Natural killer cell (primary cell): Measurements from ENCODE around the gene RYR3. TPM values are rescaled to one million over a fixed set of nuclear protein-coding genes. Genes with fewer than 3 reads are reported as not detected.
A peak's percentile ranks its signal among the peaks of the same experiment; 100 is the strongest.

ENCODE experiments used
- ATAC-seq, 3 donors: fragments of 150-1000 bp in 2 of 3; fragments of 200-7000 bp in 1 of 3; cut with Tn5 transposase; 1 replicate in 1 of 3; 2 replicates in 2 of 3; pipeline ENCODE4 v1.10.0; 2021; ENCODE audit warnings: mild to moderate bottlenecking in 2 of 3, moderate library complexity in 2 of 3
- DNase-seq, 2 donors: peaks; one replicate each; pipeline versions ENCODE4 v3.0.0 to v3.0.0-alpha.2; 2013 to 2021; ENCODE audit warnings: mixed read lengths in 1 of 2
- H3K27ac ChIP-seq: one replicate; pipeline ENCODE4 v1.5.1; 2013; ENCODE audit warnings: mild to moderate bottlenecking, low read length
- H3K27me3 ChIP-seq: one replicate; pipeline ENCODE4 v1.6.1; 2013; ENCODE audit warnings: low read length; ENCODE audit not compliant: control insufficient read depth, insufficient read depth
- H3K36me3 ChIP-seq: one replicate; pipeline ENCODE4 v1.6.1; 2013; ENCODE audit warnings: low read length; ENCODE audit not compliant: control insufficient read depth, insufficient read depth
- H3K4me1 ChIP-seq: one replicate; pipeline ENCODE4 v1.6.1; 2013; ENCODE audit warnings: low read length; ENCODE audit not compliant: control insufficient read depth, insufficient read depth
- H3K4me3 ChIP-seq: one replicate; pipeline ENCODE4 v1.5.1; 2013; ENCODE audit warnings: low read length
- H3K9me3 ChIP-seq: one replicate; pipeline ENCODE4 v1.6.1; 2013; ENCODE audit warnings: low read length; ENCODE audit not compliant: control insufficient read depth, insufficient read depth
- H3K27ac Mint-ChIP-seq, 2 donors: one replicate each; pipeline ENCODE4 v1.8.0; 2022; ENCODE audit warnings: mild to moderate bottlenecking in 2 of 2, mixed read lengths in 2 of 2, moderate library complexity in 1 of 2
- H3K27me3 Mint-ChIP-seq, 2 donors: one replicate each; pipeline ENCODE4 v1.8.0; 2022; ENCODE audit warnings: low read depth in 2 of 2, mixed read lengths in 2 of 2
- H3K36me3 Mint-ChIP-seq: one replicate; pipeline ENCODE4 v1.8.0; 2022; ENCODE audit warnings: mixed read lengths
- H3K4me1 Mint-ChIP-seq, 2 donors: one replicate each; pipeline ENCODE4 v1.8.0; 2022; ENCODE audit warnings: mixed read lengths in 2 of 2
- H3K4me3 Mint-ChIP-seq: one replicate; pipeline ENCODE4 v1.8.0; 2022; ENCODE audit warnings: mild to moderate bottlenecking, moderate library complexity, mixed read lengths
- H3K9me3 Mint-ChIP-seq, 2 donors: one replicate each; pipeline ENCODE4 v1.8.0; 2022; ENCODE audit warnings: mixed read lengths in 2 of 2
- WGBS: methylation state at CpG from one replicate; pipeline ENCODE4 v1.1.7; 2013; ENCODE audit warnings: missing lambda C conversion rate; ENCODE audit not compliant: insufficient coverage; 5-methylcytosine and 5-hydroxymethylcytosine counted together
- intact Hi-C: fragments of 100-400 bp; cut with micrococcal nuclease; formaldehyde crosslinking; loops from one replicate; pipeline ENCODE4 v1.14.2; 2022
- total RNA-seq, 4 donors: library from RNA; stranded (reverse); fragments of 120-200 nt in 1 of 4; gene quantifications; one replicate each; pipeline versions ENCODE4 v1.2.3 to v1.2.4, GENCODE V29; 2013 to 2022
- TF ChIP-seq, protein P1 (sequence below): fragments of 200-600 bp; IDR thresholded peaks from one replicate; pipeline ENCODE4 v1.8.0; 2022; ENCODE audit warnings: antibody characterized with exemption

Gene RYR3
- total RNA-seq: 1 to 10 TPM in 1 of 3 donors, under 1 TPM in 1, not detected in 1; 0.09 to 6.2 TPM
- total RNA-seq (2013): 0.07 TPM

GRCh38 chr15:33310481-33311311 lies at the start of gene RYR3:
Gene RYR3 (plus strand): TSS chr15:33310967. CDS start chr15:33311046, 79 bp downstream.
- Mint-ChIP-seq H3K36me3 (no peaks in the 10 kb centered on the region), H3K27me3 (peaks cover 34 to 49% of the 10 kb centered on the region in 2 donors), H3K9me3 (no peaks in the 10 kb centered on the region), H3K4me1 (peaks cover 0 to 5% of the 10 kb centered on the region in 2 donors), H3K4me3 (no peak within 1 kb of the TSS), H3K27ac (no peak within 1 kb of the TSS)
- Histone ChIP-seq H3K27ac (no peak within 1 kb of the TSS), H3K36me3 (no peaks in the 10 kb centered on the region), H3K9me3 (no peaks in the 10 kb centered on the region), H3K4me1 (no peaks in the 10 kb centered on the region), H3K4me3 (no peak within 1 kb of the TSS), H3K27me3 (peaks cover 8% of the 10 kb centered on the region)
- intact Hi-C loops: no loop called here
- peak in 1 of 3 donors; percentile 37 for ATAC-seq
- 2% methylated on average over 84 of the region's 84 CpGs for WGBS
- TF ChIP-seq, protein P1, sequence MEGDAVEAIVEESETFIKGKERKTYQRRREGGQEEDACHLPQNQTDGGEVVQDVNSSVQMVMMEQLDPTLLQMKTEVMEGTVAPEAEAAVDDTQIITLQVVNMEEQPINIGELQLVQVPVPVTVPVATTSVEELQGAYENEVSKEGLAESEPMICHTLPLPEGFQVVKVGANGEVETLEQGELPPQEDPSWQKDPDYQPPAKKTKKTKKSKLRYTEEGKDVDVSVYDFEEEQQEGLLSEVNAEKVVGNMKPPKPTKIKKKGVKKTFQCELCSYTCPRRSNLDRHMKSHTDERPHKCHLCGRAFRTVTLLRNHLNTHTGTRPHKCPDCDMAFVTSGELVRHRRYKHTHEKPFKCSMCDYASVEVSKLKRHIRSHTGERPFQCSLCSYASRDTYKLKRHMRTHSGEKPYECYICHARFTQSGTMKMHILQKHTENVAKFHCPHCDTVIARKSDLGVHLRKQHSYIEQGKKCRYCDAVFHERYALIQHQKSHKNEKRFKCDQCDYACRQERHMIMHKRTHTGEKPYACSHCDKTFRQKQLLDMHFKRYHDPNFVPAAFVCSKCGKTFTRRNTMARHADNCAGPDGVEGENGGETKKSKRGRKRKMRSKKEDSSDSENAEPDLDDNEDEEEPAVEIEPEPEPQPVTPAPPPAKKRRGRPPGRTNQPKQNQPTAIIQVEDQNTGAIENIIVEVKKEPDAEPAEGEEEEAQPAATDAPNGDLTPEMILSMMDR: no peak
- no peak for DNase-seq

GRCh38 chr15:33262306-33262705 lies 48.5 kb upstream of the RYR3 start:
- no peaks in the 10 kb centered on the region for H3K36me3 ChIP-seq
- Mint-ChIP-seq H3K4me1 (no peaks in the 10 kb centered on the region), H3K9me3 (no peaks in the 10 kb centered on the region), H3K27me3 (peaks cover 0 to 7% of the 10 kb centered on the region in 2 donors), H3K36me3 (no peaks in the 10 kb centered on the region), H3K27ac (no peak overlapping the region), H3K4me3 (no peak overlapping the region)
- no peaks in the 10 kb centered on the region for H3K4me1 ChIP-seq
- no peaks in the 10 kb centered on the region for H3K27me3 ChIP-seq
- H3K27ac ChIP-seq: no peak overlapping the region
- WGBS: 51% methylated on average over 2 of the region's 2 CpGs
- intact Hi-C loops: no loop called here
- TF ChIP-seq, protein P1: no peak
- no peak for ATAC-seq
- no peak for DNase-seq
- H3K9me3 ChIP-seq: no peaks in the 10 kb centered on the region
- no peak overlapping the region for H3K4me3 ChIP-seq

DNA sequence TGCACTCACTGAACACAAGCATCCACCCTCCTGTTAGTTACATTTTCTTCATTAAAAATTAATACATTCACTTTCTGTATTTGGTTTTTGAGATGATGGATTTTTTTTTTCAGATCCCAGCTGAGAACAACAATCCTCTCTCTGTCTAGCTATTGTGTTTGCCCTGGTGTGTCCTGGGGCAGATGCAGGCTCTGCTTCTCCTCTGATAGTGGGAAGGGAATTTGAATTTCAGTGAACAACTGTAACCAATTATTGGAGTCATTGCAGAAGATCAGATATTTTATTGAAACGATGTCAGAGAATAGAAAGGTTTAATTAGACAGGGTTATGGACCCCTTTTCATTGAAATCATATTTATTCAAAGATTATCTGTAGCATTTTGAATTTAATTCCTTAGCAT lies 33.1 kb upstream of the RYR3 start:
- Histone ChIP-seq H3K27me3 (no peaks in the 10 kb centered on the region), H3K4me3 (no peak overlapping the region), H3K36me3 (no peaks in the 10 kb centered on the region), H3K27ac (no peak overlapping the region), H3K9me3 (peaks cover 5% of the 10 kb centered on the region), H3K4me1 (no peaks in the 10 kb centered on the region)
- ATAC-seq (no peak), DNase-seq (no peak)
- Mint-ChIP-seq H3K36me3 (no peaks in the 10 kb centered on the region), H3K4me3 (no peak overlapping the region), H3K9me3 (peaks cover 0 to 3% of the 10 kb centered on the region in 2 donors), H3K27me3 (peaks cover 23 to 37% of the 10 kb centered on the region in 2 donors), H3K27ac (no peak overlapping the region), H3K4me1 (no peaks in the 10 kb centered on the region)
- intact Hi-C loops: no loop called here
- TF ChIP-seq, protein P1: no peak
- no CpG with 5 or more reads among the region's 1 CpG for WGBS
